Caco-2 (cell line): ENCODE data around the gene CACNA2D4. TPM values are rescaled to one million over a fixed set of nuclear protein-coding genes. Genes with fewer than 3 reads are reported as not detected.

Source experiments
- BruUV-seq: library from RNA; stranded (reverse); fragments of 400-500 nt; replicated peaks from 2 replicates; lab custom pipeline; 2021; lab: Mats Ljungman, UMichigan
- CTCF ChIA-PET: fragments of 300-600 bp; sonication (Branson Sonifier 250); formaldehyde crosslinking; loops from one replicate; lab custom pipeline; 2022; ENCODE audit warnings: antibody characterized with exemption; lab: Charles Lee
- POLR2A ChIA-PET: fragments of 300-600 bp; sonication (Branson Sonifier 250); formaldehyde crosslinking; loops from one replicate; lab custom pipeline; 2022; ENCODE audit warnings: antibody characterized with exemption; lab: Charles Lee
- DNase-seq, 2 experiments: peaks; one replicate each; pipeline versions ENCODE4 v3.0.0 to v3.0.0-alpha.2; 2020 to 2022
- H3K27me3 ChIP-seq: replicated peaks from 2 replicates; pipeline ENCODE4 v1.6.0; 2011; ENCODE audit warnings: low read length; ENCODE audit not compliant: control insufficient read depth, insufficient read depth
- H3K36me3 ChIP-seq: 2 replicates; pipeline ENCODE4 v1.5.1; 2011; ENCODE audit warnings: low read length; ENCODE audit not compliant: control insufficient read depth, insufficient read depth
- H3K4me1 ChIP-seq: fragments of 250-450 bp; sonication (Bioruptor Pico); 2 replicates; pipeline ENCODE4 v1.5.1; 2020; ENCODE audit warnings: mild to moderate bottlenecking
- H3K4me3 ChIP-seq: 2 replicates; pipeline ENCODE4 v1.5.1; 2011; ENCODE audit warnings: low read depth, mild to moderate bottlenecking, control low read depth, low read length
- H3K9me3 ChIP-seq: fragments of 250-450 bp; sonication (Bioruptor Pico); 2 replicates; pipeline ENCODE4 v1.5.1; 2020; ENCODE audit warnings: mild to moderate bottlenecking, moderate library complexity
- H3K27ac Mint-ChIP-seq: one replicate; pipeline ENCODE4 v1.8.0; 2022; ENCODE audit warnings: mixed read lengths; ENCODE audit not compliant: unreplicated experiment
- H3K27me3 Mint-ChIP-seq: one replicate; pipeline ENCODE4 v1.8.0; 2022; ENCODE audit warnings: mixed read lengths; ENCODE audit not compliant: insufficient read depth, unreplicated experiment
- H3K36me3 Mint-ChIP-seq: one replicate; pipeline ENCODE4 v1.8.0; 2022; ENCODE audit warnings: mild to moderate bottlenecking, mixed read lengths; ENCODE audit not compliant: insufficient read depth, unreplicated experiment
- H3K4me1 Mint-ChIP-seq: one replicate; pipeline ENCODE4 v1.8.0; 2022; ENCODE audit warnings: low read depth, mixed read lengths; ENCODE audit not compliant: unreplicated experiment
- H3K4me3 Mint-ChIP-seq: one replicate; pipeline ENCODE4 v1.8.0; 2022; ENCODE audit warnings: mild to moderate bottlenecking, moderate library complexity, mixed read lengths; ENCODE audit not compliant: unreplicated experiment
- H3K9me3 Mint-ChIP-seq: one replicate; pipeline ENCODE4 v1.8.0; 2022; ENCODE audit warnings: mixed read lengths; ENCODE audit not compliant: unreplicated experiment
- intact Hi-C: fragments of 100-400 bp; cut with micrococcal nuclease; formaldehyde crosslinking; loops from one replicate; pipeline ENCODE4 v1.10.0; 2022; ENCODE audit not compliant: unreplicated experiment
- total RNA-seq: library from RNA; stranded (reverse); gene quantifications from 2 replicates; pipeline ENCODE4 v1.2.3, GENCODE V29; 2022
- TF ChIP-seq, protein P1 (sequence below), 2 experiments: fragments of 200-600 bp in 1 of 2; IDR thresholded peaks; 1 replicate in 1 of 2; 2 replicates in 1 of 2; pipeline versions ENCODE4 v1.5.1 to v1.8.0; 2011 to 2022; ENCODE audit warnings: antibody characterized with exemption in 1 of 2, control low read depth in 1 of 2, inconsistent platforms in 1 of 2, low read depth in 1 of 2, low read length in 1 of 2, mild to moderate bottlenecking in 1 of 2, moderate library complexity in 1 of 2; ENCODE audit not compliant: insufficient read depth in 1 of 2, severe bottlenecking in 1 of 2, unreplicated experiment in 1 of 2

CACNA2D4 gene
- total RNA-seq, 1 experiment from 2014 or later = 2.2 TPM

DNA sequence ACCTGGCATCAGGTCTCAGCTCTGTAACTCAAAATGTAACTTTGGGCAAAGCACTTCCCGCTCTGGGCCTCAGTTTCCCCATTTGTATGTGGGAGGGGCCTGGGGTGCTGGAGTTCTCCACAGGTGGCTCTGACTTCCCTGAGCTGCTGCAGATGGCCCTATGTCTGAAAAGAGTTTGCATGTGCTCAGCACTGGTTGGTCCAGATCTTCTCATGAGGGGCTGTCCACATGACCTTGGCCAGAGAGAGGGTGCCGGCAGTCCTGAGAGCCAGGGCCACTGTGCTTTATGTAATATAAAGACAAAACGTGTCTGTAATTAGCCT is 7.2 kb upstream of the CACNA2D4 start:
- BruUV-seq = no TSS peak
- H3K36me3 Mint-ChIP-seq = no peaks in the 10 kb centered on the region
- Histone ChIP-seq H3K9me3 (no peaks in the 10 kb centered on the region), H3K36me3 (no peaks in the 10 kb centered on the region), H3K4me1 (no peaks in the 10 kb centered on the region), H3K4me3 (no peak overlapping the region), H3K27me3 (no peaks in the 10 kb centered on the region)
- TF ChIP-seq, protein P1, sequence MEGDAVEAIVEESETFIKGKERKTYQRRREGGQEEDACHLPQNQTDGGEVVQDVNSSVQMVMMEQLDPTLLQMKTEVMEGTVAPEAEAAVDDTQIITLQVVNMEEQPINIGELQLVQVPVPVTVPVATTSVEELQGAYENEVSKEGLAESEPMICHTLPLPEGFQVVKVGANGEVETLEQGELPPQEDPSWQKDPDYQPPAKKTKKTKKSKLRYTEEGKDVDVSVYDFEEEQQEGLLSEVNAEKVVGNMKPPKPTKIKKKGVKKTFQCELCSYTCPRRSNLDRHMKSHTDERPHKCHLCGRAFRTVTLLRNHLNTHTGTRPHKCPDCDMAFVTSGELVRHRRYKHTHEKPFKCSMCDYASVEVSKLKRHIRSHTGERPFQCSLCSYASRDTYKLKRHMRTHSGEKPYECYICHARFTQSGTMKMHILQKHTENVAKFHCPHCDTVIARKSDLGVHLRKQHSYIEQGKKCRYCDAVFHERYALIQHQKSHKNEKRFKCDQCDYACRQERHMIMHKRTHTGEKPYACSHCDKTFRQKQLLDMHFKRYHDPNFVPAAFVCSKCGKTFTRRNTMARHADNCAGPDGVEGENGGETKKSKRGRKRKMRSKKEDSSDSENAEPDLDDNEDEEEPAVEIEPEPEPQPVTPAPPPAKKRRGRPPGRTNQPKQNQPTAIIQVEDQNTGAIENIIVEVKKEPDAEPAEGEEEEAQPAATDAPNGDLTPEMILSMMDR (IDR thresholded peaks at IDR 0.05; ENCODE audit: insufficient read depth in 1 of 2, low read depth in 1 of 2, low read length in 1 of 2, severe bottlenecking in 1 of 2, unreplicated experiment in 1 of 2) = no peak
- H3K27ac Mint-ChIP-seq = no peak overlapping the region
- intact Hi-C loops = no loop called here
- H3K9me3 Mint-ChIP-seq = no peaks in the 10 kb centered on the region
- POLR2A ChIA-PET = no interaction called here
- H3K4me1 Mint-ChIP-seq = no peaks in the 10 kb centered on the region
- CTCF ChIA-PET = no interaction called here
- peaks cover 16% of the 10 kb centered on the region for H3K27me3 Mint-ChIP-seq
- no peak for DNase-seq
- no peak overlapping the region for H3K4me3 Mint-ChIP-seq

DNA sequence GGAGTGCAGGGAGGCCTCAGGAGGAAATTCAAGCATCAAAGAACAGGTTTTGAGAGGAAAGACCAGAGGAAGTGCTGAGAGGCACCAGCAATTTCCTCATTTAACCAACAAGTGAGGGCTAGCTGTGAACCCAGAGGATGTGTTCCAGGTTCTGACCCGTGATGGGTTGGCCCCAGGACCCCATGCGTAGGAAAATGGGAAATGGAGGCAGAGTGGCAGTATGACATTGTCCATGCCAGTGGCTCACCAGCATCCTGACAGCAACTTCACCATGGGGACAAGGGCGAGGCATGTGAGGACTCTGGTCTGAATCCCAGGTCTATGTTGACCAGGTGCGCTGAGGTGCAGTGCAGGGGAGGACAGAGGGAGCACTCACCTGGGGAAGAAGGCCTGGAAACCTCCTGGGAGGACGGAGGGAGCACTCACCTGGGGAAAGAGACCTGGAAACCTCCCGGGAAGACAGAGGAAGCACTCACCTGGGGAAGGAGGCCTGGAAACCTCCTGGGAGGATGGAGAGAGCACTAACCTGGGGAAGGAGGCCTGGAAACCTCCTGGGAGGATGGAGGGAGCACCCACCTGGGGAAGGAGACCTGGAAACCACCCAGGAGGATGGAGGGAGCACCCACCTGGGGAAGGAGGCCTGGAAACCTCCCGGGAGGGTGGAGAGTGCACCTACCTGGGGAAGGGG is 6.7 kb upstream of the CACNA2D4 start:
- H3K36me3 ChIP-seq = no peaks in the 10 kb centered on the region
- no peak overlapping the region for H3K4me3 ChIP-seq
- intact Hi-C loops = no loop called here
- H3K4me1 ChIP-seq = no peaks in the 10 kb centered on the region
- H3K36me3 Mint-ChIP-seq = no peaks in the 10 kb centered on the region
- peaks cover 14% of the 10 kb centered on the region for H3K27me3 Mint-ChIP-seq
- DNase-seq = no peak
- no TSS peak for BruUV-seq
- POLR2A ChIA-PET = no interaction called here
- no peaks in the 10 kb centered on the region for H3K9me3 Mint-ChIP-seq
- H3K9me3 ChIP-seq = no peaks in the 10 kb centered on the region
- CTCF ChIA-PET = no interaction called here
- H3K27me3 ChIP-seq = no peaks in the 10 kb centered on the region
- no peak overlapping the region for H3K27ac Mint-ChIP-seq
- TF ChIP-seq, protein P1 (IDR thresholded peaks at IDR 0.05; ENCODE audit: insufficient read depth in 1 of 2, low read depth in 1 of 2, low read length in 1 of 2, severe bottlenecking in 1 of 2, unreplicated experiment in 1 of 2) = no peak
- no peaks in the 10 kb centered on the region for H3K4me1 Mint-ChIP-seq
- no peak overlapping the region for H3K4me3 Mint-ChIP-seq

DNA sequence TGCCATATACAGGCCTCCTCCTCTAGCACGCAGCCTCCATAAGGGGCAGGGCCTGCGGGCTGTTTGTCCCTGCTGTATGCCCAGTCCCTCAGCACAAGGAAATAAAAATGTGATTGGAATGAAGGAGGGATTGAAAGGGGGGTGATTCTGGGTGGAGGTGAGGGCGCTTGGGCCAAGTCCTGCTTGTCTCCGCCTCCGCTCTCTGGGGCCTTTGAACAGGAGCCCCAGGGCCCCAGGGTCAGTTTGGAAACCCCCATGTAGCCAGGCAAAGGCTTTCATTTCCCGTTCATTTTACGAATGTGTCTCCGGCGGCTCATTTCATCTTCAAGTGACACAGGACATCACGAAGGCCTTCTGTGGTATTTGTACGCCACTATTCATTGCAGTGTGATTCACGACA is 4.5 kb upstream of the CACNA2D4 start:
- H3K4me3 Mint-ChIP-seq = no peak overlapping the region
- Histone ChIP-seq H3K27me3 (no peaks in the 10 kb centered on the region), H3K9me3 (no peaks in the 10 kb centered on the region), H3K4me3 (no peak overlapping the region), H3K4me1 (no peaks in the 10 kb centered on the region), H3K36me3 (no peaks in the 10 kb centered on the region)
- intact Hi-C loops = no loop called here
- no TSS peak for BruUV-seq
- POLR2A ChIA-PET = no interaction called here
- CTCF ChIA-PET = no interaction called here
- no peaks in the 10 kb centered on the region for H3K4me1 Mint-ChIP-seq
- DNase-seq = no peak
- H3K27me3 Mint-ChIP-seq = peaks cover 8% of the 10 kb centered on the region
- TF ChIP-seq, protein P1 (IDR thresholded peaks at IDR 0.05; ENCODE audit: insufficient read depth in 1 of 2, low read depth in 1 of 2, low read length in 1 of 2, severe bottlenecking in 1 of 2, unreplicated experiment in 1 of 2) = no peak
- H3K9me3 Mint-ChIP-seq = no peaks in the 10 kb centered on the region
- no peak overlapping the region for H3K27ac Mint-ChIP-seq
- H3K36me3 Mint-ChIP-seq = no peaks in the 10 kb centered on the region
